ENCODE results near the gene BASP1. TPM values are rescaled to one million over a fixed set of nuclear protein-coding genes. Genes with fewer than 3 reads are reported as not detected.

The BASP1 gene
- total RNA-seq, 2 experiments from 2014 or later, result 0.70 to 0.93 TPM

GRCh38 chr5:17192191-17192590 is 25.2 kb upstream of the BASP1 start:
- Histone ChIP-seq H3K4me1 (ENCODE audit: insufficient read depth, low read length) (no peaks in the 10 kb centered on the region), H3K27me3 (ENCODE audit: control insufficient read depth in 1 of 2, insufficient read depth in 2 of 2, low read length in 2 of 2) (no peaks in the 10 kb centered on the region), H3K9me3 (ENCODE audit: control insufficient read depth in 1 of 2, insufficient read depth in 1 of 2, low read length in 2 of 2) (no peaks in the 10 kb centered on the region), H3K27ac (ENCODE audit: low read depth in 1 of 2, low read length in 2 of 2) (no peak overlapping the region), H3K36me3 (ENCODE audit: insufficient read depth, low read length) (no peaks in the 10 kb centered on the region), H3K4me3 (ENCODE audit: low read length) (no peak overlapping the region)
- Mint-ChIP-seq H3K4me1 (ENCODE audit: low read depth) (no peaks in the 10 kb centered on the region), H3K27ac (no peak overlapping the region), H3K4me3 (no peak overlapping the region), H3K36me3 (ENCODE audit: low read depth) (no peaks in the 10 kb centered on the region), H3K27me3 (peaks cover 29% of the 10 kb centered on the region), H3K9me3 (no peaks in the 10 kb centered on the region)
- no peak for ATAC-seq (ENCODE audit: poor library complexity)
- CTCF ChIA-PET, result no interaction called here
- POLR2A ChIA-PET, result no interaction called here
- no peak for TF ChIP-seq CTCF (IDR thresholded peaks at IDR 0.05)
- no peak for DNase-seq
- intact Hi-C loops (cut with DNase I, micrococcal nuclease), result loop anchor here in 1 of 2 experiments (10.0 kb wide), 1 partner anchor 697 kb away; no protein-coding TSS in a partner anchor

DNA sequence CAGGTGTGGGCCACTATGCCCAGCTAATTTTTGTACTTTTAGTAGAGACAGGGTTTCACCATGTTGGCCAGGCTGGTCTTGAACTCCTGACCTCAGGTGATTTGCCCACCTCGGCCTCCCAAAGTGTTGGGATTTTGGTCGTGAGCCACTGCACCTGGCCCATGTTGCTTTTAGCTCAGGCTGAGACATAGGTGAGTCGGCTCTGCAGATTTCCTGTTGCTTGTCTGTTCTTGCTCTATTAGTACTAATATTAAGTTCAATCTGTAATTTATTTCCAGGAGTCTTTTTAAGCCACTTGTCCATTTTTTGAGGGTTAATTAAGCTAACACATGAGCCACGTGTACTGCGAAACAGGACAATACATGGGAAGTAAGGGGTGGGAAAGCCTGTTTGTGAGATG is 21.4 kb upstream of the BASP1 start:
- ChIA-PET CTCF (no interaction called here), POLR2A (no interaction called here)
- ATAC-seq (ENCODE audit: poor library complexity) (no peak), DNase-seq (no peak)
- no peaks in the 10 kb centered on the region for H3K9me3 Mint-ChIP-seq
- H3K9me3 ChIP-seq (ENCODE audit: control insufficient read depth in 1 of 2, insufficient read depth in 1 of 2, low read length in 2 of 2), result no peaks in the 10 kb centered on the region
- H3K4me3 Mint-ChIP-seq, result no peak overlapping the region
- intact Hi-C loops (cut with DNase I, micrococcal nuclease), result loop anchor here in 1 of 2 experiments (10.0 kb wide), 1 partner anchor 701 kb away; no protein-coding TSS in a partner anchor
- H3K4me1 Mint-ChIP-seq (ENCODE audit: low read depth), result no peaks in the 10 kb centered on the region
- H3K27me3 Mint-ChIP-seq, result peaks cover 18% of the 10 kb centered on the region
- no peaks in the 10 kb centered on the region for H3K27me3 ChIP-seq (ENCODE audit: control insufficient read depth in 1 of 2, insufficient read depth in 2 of 2, low read length in 2 of 2)
- TF ChIP-seq CTCF (IDR thresholded peaks at IDR 0.05), result no peak
- H3K27ac ChIP-seq (ENCODE audit: low read depth in 1 of 2, low read length in 2 of 2), result no peak overlapping the region
- no peaks in the 10 kb centered on the region for H3K36me3 ChIP-seq (ENCODE audit: insufficient read depth, low read length)
- H3K27ac Mint-ChIP-seq, result no peak overlapping the region
- H3K4me3 ChIP-seq (ENCODE audit: low read length), result no peak overlapping the region
- H3K4me1 ChIP-seq (ENCODE audit: insufficient read depth, low read length), result no peaks in the 10 kb centered on the region
- H3K36me3 Mint-ChIP-seq (ENCODE audit: low read depth), result no peaks in the 10 kb centered on the region

DNA sequence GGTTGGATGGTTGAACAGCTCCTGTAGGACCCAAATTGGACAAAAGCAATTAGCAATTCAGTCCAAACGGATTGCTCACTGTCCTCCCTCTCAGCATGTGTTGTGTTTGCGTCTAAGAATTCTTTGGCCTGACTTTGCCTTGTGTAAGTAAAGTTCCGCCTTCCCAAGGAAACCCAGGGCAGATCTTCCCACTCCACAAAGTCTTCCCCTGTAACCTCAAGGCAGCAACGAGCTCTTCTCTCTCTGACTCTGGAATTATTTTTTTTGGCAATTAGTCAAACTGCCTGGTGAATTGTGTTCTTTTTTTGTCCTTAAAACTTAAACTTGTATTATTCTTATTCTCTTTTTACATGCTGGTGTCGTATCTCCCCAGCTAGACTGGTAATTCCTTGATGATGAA is 20.7 kb upstream of the BASP1 start:
- no peak for DNase-seq
- no peak for TF ChIP-seq CTCF (IDR thresholded peaks at IDR 0.05)
- Histone ChIP-seq H3K4me3 (ENCODE audit: low read length) (no peak overlapping the region), H3K9me3 (ENCODE audit: control insufficient read depth in 1 of 2, insufficient read depth in 1 of 2, low read length in 2 of 2) (no peaks in the 10 kb centered on the region), H3K27ac (ENCODE audit: low read depth in 1 of 2, low read length in 2 of 2) (no peak overlapping the region), H3K4me1 (ENCODE audit: insufficient read depth, low read length) (no peaks in the 10 kb centered on the region), H3K36me3 (ENCODE audit: insufficient read depth, low read length) (no peaks in the 10 kb centered on the region), H3K27me3 (ENCODE audit: control insufficient read depth in 1 of 2, insufficient read depth in 2 of 2, low read length in 2 of 2) (no peaks in the 10 kb centered on the region)
- Mint-ChIP-seq H3K9me3 (no peaks in the 10 kb centered on the region), H3K4me1 (ENCODE audit: low read depth) (no peaks in the 10 kb centered on the region), H3K36me3 (ENCODE audit: low read depth) (no peaks in the 10 kb centered on the region), H3K27ac (no peak overlapping the region), H3K27me3 (peaks cover 16% of the 10 kb centered on the region), H3K4me3 (no peak overlapping the region)
- intact Hi-C loops (cut with DNase I, micrococcal nuclease), result loop anchor here in 1 of 2 experiments (10.0 kb wide), 1 partner anchor 702 kb away; no protein-coding TSS in a partner anchor
- CTCF ChIA-PET, result no interaction called here
- POLR2A ChIA-PET, result no interaction called here
- ATAC-seq (ENCODE audit: poor library complexity), result no peak

Data from CD4-positive, alpha-beta T cell (primary cell).